ENCODE measurements around the gene GBA2. TPM values are rescaled to one million over a fixed set of nuclear protein-coding genes. Genes with fewer than 3 reads are reported as not detected.

GBA2 gene
- total RNA-seq, 1 experiment from 2014 or later = 63.6 TPM

- no peak within 1 kb of the TSS for H3K4me3 ChIP-seq (replicated peaks in 1 of 2; ENCODE audit: low read depth in 1 of 2, low read length in 2 of 2)
These were observed 5.2 kb upstream of the GBA2 start, which contains the start of gene MSMP for GRCh38 chr9:35754264-35754663. MSMP (minus strand) TSS chr9:35754276; CDS start chr9:35754129, 147 bp downstream.

More at GRCh38 chr9:35754264-35754663, 5.2 kb upstream of the GBA2 start, which contains the start of gene MSMP:
- no peak for ATAC-seq
- Histone ChIP-seq H3K4me1 (ENCODE audit: control insufficient read depth in 1 of 2, insufficient read depth in 2 of 2, low read length in 2 of 2) (peaks cover 13 to 28% of the 10 kb centered on the region in 2 experiments), H3K27me3 (ENCODE audit: insufficient read depth, low read length) (no peaks in the 10 kb centered on the region), H3K27ac (ENCODE audit: low read depth, low read length) (no peak within 1 kb of the TSS), H3K9ac (ENCODE audit: low read length) (no peak within 1 kb of the TSS), H3K9me3 (ENCODE audit: control insufficient read depth in 1 of 2, insufficient read depth in 1 of 2, low read depth in 1 of 2, low read length in 2 of 2) (no peaks in the 10 kb centered on the region), H4K20me1 (ENCODE audit: insufficient read depth) (no peaks in the 10 kb centered on the region), H3K79me2 (ENCODE audit: insufficient read depth, low read length) (peaks cover 32% of the 10 kb centered on the region), H3K4me2 (ENCODE audit: low read length) (no peak within 1 kb of the TSS), H2AFZ (ENCODE audit: low read depth, low read length, poor library complexity, severe bottlenecking) (no peak within 1 kb of the TSS), H3K36me3 (ENCODE audit: control insufficient read depth in 1 of 2, insufficient read depth in 2 of 2, low read length in 2 of 2) (peaks cover 18 to 24% of the 10 kb centered on the region in 2 experiments; a peak in 3 of 4 replicates), H3K9me2 (ENCODE audit: insufficient read depth) (no peaks in the 10 kb centered on the region)
- BruUV-seq (replicated peaks) = no TSS peak
- DNase-seq (ENCODE audit: low read depth, low spot score) = no peak
- ChIA-PET CTCF (no interaction called here), RAD21 (ENCODE audit: low non-redundant PET in 1 of 2, low total read pairs in 2 of 2, uncharacterized antibody in 2 of 2, unreplicated experiment in 2 of 2) (no interaction called here), POLR2A (interaction anchor here (1.2 kb wide), 1 partner anchor 22 kb away, joined by 4 read pairs; the partner anchor contains the start of genes CREB3 and TLN1)
- TF ChIP-seq ZNF274 (IDR thresholded peaks at IDR 0.05; ENCODE audit: low read depth, low read length) = no peak
- no peak for TF ChIP-seq FOSL1 (IDR thresholded peaks at IDR 0.05; ENCODE audit: low read depth)
- no peak for TF ChIP-seq YY1 (IDR thresholded peaks at IDR 0.05; ENCODE audit: extremely low read depth, insufficient replicate concordance, low read depth, low read length)
- TF ChIP-seq ELF1 (IDR thresholded peaks at IDR 0.05; ENCODE audit: borderline replicate concordance, low read depth) = no peak
- TF ChIP-seq ZBTB33 (IDR thresholded peaks at IDR 0.05; ENCODE audit: extremely low read depth, insufficient replicate concordance, low read length) = no peak
- TF ChIP-seq CBX3 (IDR thresholded peaks at IDR 0.05; ENCODE audit: low read depth) = no peak
- no peak for TF ChIP-seq SP1 (IDR thresholded peaks at IDR 0.05; ENCODE audit: low read depth)
- no peak for TF ChIP-seq ATF3 (IDR thresholded peaks at IDR 0.05)
- TF ChIP-seq JUND (IDR thresholded peaks at IDR 0.05) = no peak
- no peak for TF ChIP-seq POLR2AphosphoS5 (IDR thresholded peaks at IDR 0.05; ENCODE audit: low read depth, low read length)
- TF ChIP-seq EZH2phosphoT487 (IDR thresholded peaks at IDR 0.05; ENCODE audit: borderline replicate concordance) = no peak
- no peak for TF ChIP-seq CTCF (IDR thresholded peaks at IDR 0.05 in 2 of 3, conservative IDR thresholded peaks at IDR 0.05 in 1 of 3; ENCODE audit: borderline replicate concordance in 1 of 3, insufficient read depth in 1 of 3, low read depth in 2 of 3, low read length in 2 of 3)
- no peak for TF ChIP-seq ZFX (IDR thresholded peaks at IDR 0.05)
- no peak for TF ChIP-seq CEBPB (IDR thresholded peaks at IDR 0.05; ENCODE audit: low read depth)
- no peak for TF ChIP-seq EZH2 (IDR thresholded peaks at IDR 0.05)
- TF ChIP-seq POLR2A (IDR thresholded peaks at IDR 0.05; ENCODE audit: borderline replicate concordance, extremely low read depth, insufficient read depth, insufficient read length) = no peak
- TF ChIP-seq RAD21 (IDR thresholded peaks at IDR 0.05; ENCODE audit: low read depth) = no peak
- TF ChIP-seq SRF (IDR thresholded peaks at IDR 0.05; ENCODE audit: low read depth) = no peak
- intact Hi-C loops (cut with micrococcal nuclease) = no loop called here
